GM12872 (cell line): ENCODE results near the gene DLGAP3.

Experiments used
- CTCF ChIP-seq: IDR thresholded peaks from 3 replicates; pipeline ENCODE4 v1.5.1; 2011; ENCODE audit warnings: low read depth, mild to moderate bottlenecking, low read length, moderate library complexity; ENCODE audit not compliant: insufficient read depth

DLGAP3 gene

GRCh38 chr1:34929853-34930701 lies 627 bp upstream of the DLGAP3 start:
- TF ChIP-seq CTCF = no peak

DNA sequence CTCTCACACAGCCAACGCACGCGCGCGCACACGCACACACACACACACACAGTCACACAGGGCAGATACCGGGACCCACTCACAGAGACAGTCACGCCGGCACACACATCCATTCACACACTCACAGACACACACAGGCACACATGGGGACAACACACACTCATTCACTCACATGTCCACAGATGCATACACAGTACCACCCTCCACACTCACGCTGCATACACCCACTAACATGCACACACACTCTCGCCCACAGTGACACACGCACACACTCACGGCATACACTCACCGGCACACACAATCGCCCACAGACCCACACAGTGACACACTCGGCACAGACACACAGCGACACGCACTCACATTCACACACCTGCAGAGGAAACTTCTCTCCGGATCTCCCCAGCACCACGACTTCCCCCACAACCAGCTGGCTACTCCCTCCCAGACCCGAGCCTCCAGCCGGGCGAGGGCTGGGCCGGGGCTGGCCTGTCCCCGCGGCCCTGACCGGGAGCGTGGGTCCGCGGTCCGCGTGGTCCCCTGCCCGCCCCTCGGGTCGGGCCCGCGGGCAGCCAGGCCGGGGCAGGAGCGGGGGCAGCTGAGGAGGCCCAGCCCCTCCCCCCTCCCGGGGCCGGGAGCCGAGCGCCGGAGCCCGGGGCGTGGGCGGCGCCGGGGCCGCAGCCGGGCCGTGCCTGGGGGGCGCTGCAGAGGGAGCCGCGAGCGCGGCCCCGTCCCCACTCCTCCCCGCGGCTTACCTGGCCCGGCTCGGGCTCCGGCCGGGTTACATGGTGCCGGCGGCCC lies 552 bp downstream of the DLGAP3 start:
- TF ChIP-seq CTCF = no peak

DNA sequence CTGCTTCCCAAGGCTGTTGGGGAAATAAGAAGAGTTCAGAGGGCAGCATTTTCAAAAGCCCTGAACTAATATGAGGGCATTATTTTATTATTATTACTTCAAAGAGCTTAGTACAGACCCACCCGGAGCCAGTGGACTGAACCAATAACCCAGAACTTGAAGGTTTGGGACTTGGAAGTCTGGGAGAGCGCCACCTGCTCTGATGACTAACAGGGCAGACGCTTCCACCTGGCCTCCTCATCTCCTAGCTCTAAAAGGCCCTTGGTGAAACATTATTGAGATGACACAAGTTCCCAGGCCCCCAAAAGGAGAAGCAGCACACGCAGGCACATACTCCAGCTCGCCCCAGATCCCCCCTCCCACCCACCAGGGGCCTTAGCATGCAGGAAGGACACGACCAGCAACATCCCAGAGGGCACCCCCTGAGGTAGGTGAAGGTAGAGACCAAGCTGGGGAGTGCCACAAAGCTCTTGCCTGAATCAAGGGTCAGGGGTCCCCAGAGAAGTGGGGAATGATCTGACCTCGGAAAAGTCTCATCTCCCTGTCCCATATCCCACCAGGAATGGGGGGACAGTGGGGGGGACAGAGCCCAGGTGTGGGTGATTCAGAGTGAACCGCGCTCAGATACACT lies 1.3 kb downstream of the DLGAP3 start:
- TF ChIP-seq CTCF = no peak

GRCh38 chr1:34927316-34927715 lies 2.1 kb downstream of the DLGAP3 start:
- no peak for TF ChIP-seq CTCF

GRCh38 chr1:34926894-34927293 lies 2.6 kb downstream of the DLGAP3 start:
- no peak for TF ChIP-seq CTCF

DNA sequence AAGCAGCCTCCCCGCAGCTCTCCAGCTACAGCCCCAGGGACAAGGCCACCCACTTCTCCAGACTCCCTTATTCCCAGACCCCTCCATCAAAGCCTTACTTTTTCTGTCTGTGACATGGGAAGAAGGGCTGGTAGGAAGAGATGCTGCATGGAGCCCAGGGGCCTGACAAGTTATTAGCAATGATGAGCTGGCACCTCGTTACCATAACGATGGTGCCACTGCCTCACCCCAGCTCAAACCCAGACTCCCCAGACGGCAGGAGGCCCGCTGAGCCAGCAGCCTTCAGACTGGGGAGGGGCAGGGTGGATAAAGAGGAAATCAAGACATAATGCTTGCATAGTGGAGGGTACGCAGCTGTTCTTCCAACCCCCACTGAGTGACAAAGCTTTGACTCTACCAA lies 3.3 kb downstream of the DLGAP3 start:
- no peak for TF ChIP-seq CTCF

DNA sequence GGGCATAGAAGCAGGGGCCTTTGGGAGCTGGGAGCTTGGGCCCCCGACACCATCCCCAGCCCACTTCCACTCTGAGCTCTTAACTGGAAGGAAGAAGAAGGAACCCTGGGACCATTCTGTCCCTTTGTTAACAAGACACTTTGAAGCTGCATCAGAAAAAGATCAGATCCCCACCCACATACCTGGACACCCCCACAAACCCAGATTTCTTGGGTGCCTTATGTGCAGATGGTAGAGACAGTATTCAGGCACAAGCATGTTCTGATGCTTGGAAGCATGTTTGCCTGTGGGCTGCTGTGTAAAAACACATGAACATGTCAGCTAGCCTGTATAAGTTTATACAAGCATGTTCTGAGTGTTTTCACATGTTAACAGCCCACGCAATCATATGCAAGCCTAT lies 3.7 kb downstream of the DLGAP3 start:
- no peak for TF ChIP-seq CTCF
